PC-3 (cell line): ENCODE results near the gene CLASP2.

Source experiments
- CTCF ChIP-seq: fragments of 300-600 bp; sonication (generic); conservative IDR thresholded peaks from 2 replicates; pipeline ENCODE4 v1.5.1; 2017; ENCODE audit warnings: antibody characterized with exemption, low read depth, mild to moderate bottlenecking, low read length
- EZH2phosphoT487 ChIP-seq: fragments of 300-600 bp; sonication (generic); IDR thresholded peaks from 2 replicates; pipeline ENCODE4 v1.6.1; 2018; ENCODE audit warnings: mild to moderate bottlenecking, antibody characterized with exemption, low read length, borderline replicate concordance

DNA sequence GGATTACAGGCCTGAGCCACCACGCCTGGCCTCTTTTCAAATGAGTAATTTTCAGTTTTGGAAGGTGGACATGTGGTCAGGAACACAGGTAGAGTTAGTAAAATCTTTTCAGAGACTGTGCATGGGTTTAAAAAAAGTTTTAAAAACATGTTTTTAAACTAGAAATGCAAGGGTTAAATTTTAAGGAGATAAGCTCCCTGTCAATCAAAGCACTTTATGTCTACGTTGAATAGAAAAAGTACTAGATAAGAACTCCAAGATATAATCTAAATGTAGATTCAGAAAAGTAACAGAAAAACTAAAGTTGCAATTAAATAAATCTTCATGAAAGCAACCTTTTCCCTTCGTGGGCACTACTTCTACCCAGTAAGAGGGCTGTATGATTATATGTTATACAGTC is 131.7 kb downstream of the CLASP2 start:
- TF ChIP-seq EZH2phosphoT487 (no peak), CTCF (no peak)
